Vagina (tissue), 2 donors: ENCODE results near the gene NCCRP1.
"Not testable (repeated sequence)": the region's sequence is repeated elsewhere in the genome, so short reads cannot be mapped to it uniquely, and the experiment has no call there.

Experiments used
- POLR2A ChIP-seq, 2 donors: fragments of 450-650 bp; IDR thresholded peaks; one replicate each; pipeline ENCODE4 v1.6.1; 2017; ENCODE audit warnings: antibody characterized with exemption in 2 of 2, mild to moderate bottlenecking in 2 of 2, moderate library complexity in 2 of 2
- POLR2AphosphoS5 ChIP-seq, 2 donors: sonication (generic); formaldehyde crosslinking; IDR thresholded peaks; one replicate each; pipeline ENCODE4 v1.9.0; 2017; ENCODE audit warnings: antibody characterized with exemption in 2 of 2, mild to moderate bottlenecking in 2 of 2, low read depth in 1 of 2; ENCODE audit not compliant: insufficient read depth in 1 of 2
- TF ChIP-seq, protein P1 (sequence below), 3 experiments: fragments of 450-650 bp in 2 of 3; fragments of 200-600 bp in 1 of 3; sonication (generic) in 1 of 3; IDR thresholded peaks; one replicate each; pipeline ENCODE4 v1.5.1; 2017 to 2019; ENCODE audit warnings: antibody characterized with exemption in 3 of 3, mild to moderate bottlenecking in 2 of 3, moderate library complexity in 2 of 3

DNA sequence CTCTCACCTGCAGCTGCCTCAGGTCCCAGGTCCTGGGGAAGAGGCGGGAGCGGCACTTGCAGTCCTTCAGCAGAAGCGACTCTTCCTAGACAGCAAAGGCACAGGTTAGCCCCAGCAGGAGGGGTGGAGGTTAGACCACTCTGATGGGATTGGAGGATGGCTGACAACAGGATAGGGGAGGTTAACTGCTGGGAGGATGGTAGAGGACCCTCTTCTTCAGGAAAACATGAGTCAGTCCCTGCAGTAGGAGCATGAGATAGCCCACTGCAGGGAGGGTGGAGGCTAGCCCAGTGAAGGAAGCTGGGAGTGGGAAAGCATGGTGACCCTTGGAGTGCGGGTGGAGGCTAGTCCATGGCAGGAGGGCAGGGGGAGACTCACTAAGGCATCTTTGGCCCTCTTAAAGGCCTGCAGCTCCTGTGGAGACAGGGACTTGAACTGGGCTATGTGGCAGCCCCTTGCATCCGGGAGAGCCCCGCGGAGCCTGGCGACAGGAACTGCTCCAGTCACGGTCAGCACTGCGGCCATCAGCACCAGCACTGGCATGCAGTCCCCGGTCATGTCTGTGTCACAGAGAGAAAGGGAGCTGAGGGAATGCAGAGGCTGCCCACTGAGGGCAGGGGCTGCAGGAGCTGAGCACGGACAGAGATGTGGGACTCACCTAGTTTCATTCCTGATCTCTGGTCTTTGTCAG lies 47.8 kb downstream of the NCCRP1 start, which contains the start of gene IFNL3:
- TF ChIP-seq, protein P1, sequence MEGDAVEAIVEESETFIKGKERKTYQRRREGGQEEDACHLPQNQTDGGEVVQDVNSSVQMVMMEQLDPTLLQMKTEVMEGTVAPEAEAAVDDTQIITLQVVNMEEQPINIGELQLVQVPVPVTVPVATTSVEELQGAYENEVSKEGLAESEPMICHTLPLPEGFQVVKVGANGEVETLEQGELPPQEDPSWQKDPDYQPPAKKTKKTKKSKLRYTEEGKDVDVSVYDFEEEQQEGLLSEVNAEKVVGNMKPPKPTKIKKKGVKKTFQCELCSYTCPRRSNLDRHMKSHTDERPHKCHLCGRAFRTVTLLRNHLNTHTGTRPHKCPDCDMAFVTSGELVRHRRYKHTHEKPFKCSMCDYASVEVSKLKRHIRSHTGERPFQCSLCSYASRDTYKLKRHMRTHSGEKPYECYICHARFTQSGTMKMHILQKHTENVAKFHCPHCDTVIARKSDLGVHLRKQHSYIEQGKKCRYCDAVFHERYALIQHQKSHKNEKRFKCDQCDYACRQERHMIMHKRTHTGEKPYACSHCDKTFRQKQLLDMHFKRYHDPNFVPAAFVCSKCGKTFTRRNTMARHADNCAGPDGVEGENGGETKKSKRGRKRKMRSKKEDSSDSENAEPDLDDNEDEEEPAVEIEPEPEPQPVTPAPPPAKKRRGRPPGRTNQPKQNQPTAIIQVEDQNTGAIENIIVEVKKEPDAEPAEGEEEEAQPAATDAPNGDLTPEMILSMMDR (IDR thresholded peaks at IDR 0.05), result not testable (repeated sequence)
- TF ChIP-seq POLR2AphosphoS5 (IDR thresholded peaks at IDR 0.05; ENCODE audit: insufficient read depth in 1 of 2, low read depth in 1 of 2); POLR2A (IDR thresholded peaks at IDR 0.05): not testable (repeated sequence)
